Body of pancreas (tissue), 4 donors: ENCODE data around the gene PGAP3.

ENCODE experiments used
- POLR2A ChIP-seq, 3 donors: fragments of 450-650 bp; IDR thresholded peaks; one replicate each; pipeline ENCODE4 v1.6.1; 2016; ENCODE audit warnings: antibody characterized with exemption in 3 of 3, mild to moderate bottlenecking in 2 of 3
- TF ChIP-seq, protein P1 (sequence below), 7 experiments: fragments of 450-650 bp in 4 of 7; fragments of 200-600 bp in 3 of 7; sonication (generic) in 3 of 7; IDR thresholded peaks; one replicate each; pipeline ENCODE4 v1.5.1; 2016 to 2019; ENCODE audit warnings: antibody characterized with exemption in 7 of 7

DNA sequence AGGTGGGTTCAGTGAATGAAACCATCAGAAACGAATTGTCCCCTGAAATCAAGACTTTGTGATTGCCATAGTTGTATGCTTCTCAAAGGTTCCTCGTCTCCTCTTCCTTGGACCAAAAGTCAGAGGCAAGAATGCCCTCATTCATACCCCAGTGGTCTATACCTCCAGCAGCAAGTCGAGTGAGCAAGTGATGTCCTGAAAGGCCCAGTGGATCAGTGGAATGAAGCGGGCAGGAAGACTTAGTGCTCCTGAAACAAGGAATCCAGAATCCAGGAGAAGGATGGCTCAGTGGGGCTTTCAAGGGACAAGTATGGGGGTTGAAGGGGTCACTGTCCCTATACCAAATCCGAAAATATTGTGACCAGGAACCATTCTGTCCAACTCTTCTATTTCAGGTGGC is 6.7 kb upstream of the PGAP3 start:
- TF ChIP-seq, protein P1, sequence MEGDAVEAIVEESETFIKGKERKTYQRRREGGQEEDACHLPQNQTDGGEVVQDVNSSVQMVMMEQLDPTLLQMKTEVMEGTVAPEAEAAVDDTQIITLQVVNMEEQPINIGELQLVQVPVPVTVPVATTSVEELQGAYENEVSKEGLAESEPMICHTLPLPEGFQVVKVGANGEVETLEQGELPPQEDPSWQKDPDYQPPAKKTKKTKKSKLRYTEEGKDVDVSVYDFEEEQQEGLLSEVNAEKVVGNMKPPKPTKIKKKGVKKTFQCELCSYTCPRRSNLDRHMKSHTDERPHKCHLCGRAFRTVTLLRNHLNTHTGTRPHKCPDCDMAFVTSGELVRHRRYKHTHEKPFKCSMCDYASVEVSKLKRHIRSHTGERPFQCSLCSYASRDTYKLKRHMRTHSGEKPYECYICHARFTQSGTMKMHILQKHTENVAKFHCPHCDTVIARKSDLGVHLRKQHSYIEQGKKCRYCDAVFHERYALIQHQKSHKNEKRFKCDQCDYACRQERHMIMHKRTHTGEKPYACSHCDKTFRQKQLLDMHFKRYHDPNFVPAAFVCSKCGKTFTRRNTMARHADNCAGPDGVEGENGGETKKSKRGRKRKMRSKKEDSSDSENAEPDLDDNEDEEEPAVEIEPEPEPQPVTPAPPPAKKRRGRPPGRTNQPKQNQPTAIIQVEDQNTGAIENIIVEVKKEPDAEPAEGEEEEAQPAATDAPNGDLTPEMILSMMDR (IDR thresholded peaks at IDR 0.05) = no peak
- TF ChIP-seq POLR2A (IDR thresholded peaks at IDR 0.05) = no peak
